GM19035 (cell line): ENCODE results near the gene SLC25A22.
A peak's percentile ranks its signal among the peaks of the same experiment; 100 is the strongest.

Experiments
- ATAC-seq: cut with Tn5 transposase; IDR thresholded peaks from one replicate; pipeline ENCODE4 v1.9.1; 2021; ENCODE audit not compliant: unreplicated experiment

SLC25A22 gene

GRCh38 chr11:791658-792534 is 6.2 kb downstream of the SLC25A22 start:
- no peak for ATAC-seq

GRCh38 chr11:790721-791564 is 7.1 kb downstream of the SLC25A22 start:
- no peak for ATAC-seq

GRCh38 chr11:789943-790342 is 8.1 kb downstream of the SLC25A22 start, which contains the start of gene CEND1:
Gene CEND1, minus strand, starts transcription at chr11:790090. Its CDS starts 1,514 bp downstream, at chr11:788576.
- no peak for ATAC-seq

GRCh38 chr11:788953-789940 is 8.8 kb downstream of the SLC25A22 start:
- ATAC-seq, result no peak

GRCh38 chr11:788009-788640 is 10.0 kb downstream of the SLC25A22 start:
- ATAC-seq, result no peak

GRCh38 chr11:787084-787675 is 10.9 kb downstream of the SLC25A22 start:
- ATAC-seq, result no peak

- ATAC-seq, result no peak
These were observed 11.6 kb downstream of the SLC25A22 start for GRCh38 chr11:786235-787083.

- ATAC-seq, result no peak
These were observed 14.5 kb downstream of the SLC25A22 start for GRCh38 chr11:783581-784015.

GRCh38 chr11:782264-783174 is 15.6 kb downstream of the SLC25A22 start:
- no peak for ATAC-seq

- no peak for ATAC-seq
These were observed 18.0 kb downstream of the SLC25A22 start for GRCh38 chr11:779955-780532.

- no peak for ATAC-seq
These were observed 18.8 kb downstream of the SLC25A22 start for GRCh38 chr11:778976-779954.

GRCh38 chr11:777288-778255 is 20.5 kb downstream of the SLC25A22 start, which contains the start of gene GATD1:
Gene GATD1, minus strand, starts transcription at chr11:777487. Its CDS starts 25 bp downstream, at chr11:777462.
- peak; percentile 83 for ATAC-seq

- peak; percentile 35 for ATAC-seq
These were observed 21.4 kb downstream of the SLC25A22 start for GRCh38 chr11:776561-777287.

- no peak for ATAC-seq
These were observed 21.9 kb downstream of the SLC25A22 start for GRCh38 chr11:776263-776560.
